GM19043 (cell line): Measurements from ENCODE around the gene SMARCD1.
"Not testable (repeated sequence)": the region's sequence is repeated elsewhere in the genome, so short reads cannot be mapped to it uniquely, and the experiment has no call there.

ENCODE experiments used
- ATAC-seq: cut with Tn5 transposase; IDR thresholded peaks from one replicate; pipeline ENCODE4 v1.9.1; 2021; ENCODE audit warnings: low read depth; ENCODE audit not compliant: unreplicated experiment

The SMARCD1 gene

DNA sequence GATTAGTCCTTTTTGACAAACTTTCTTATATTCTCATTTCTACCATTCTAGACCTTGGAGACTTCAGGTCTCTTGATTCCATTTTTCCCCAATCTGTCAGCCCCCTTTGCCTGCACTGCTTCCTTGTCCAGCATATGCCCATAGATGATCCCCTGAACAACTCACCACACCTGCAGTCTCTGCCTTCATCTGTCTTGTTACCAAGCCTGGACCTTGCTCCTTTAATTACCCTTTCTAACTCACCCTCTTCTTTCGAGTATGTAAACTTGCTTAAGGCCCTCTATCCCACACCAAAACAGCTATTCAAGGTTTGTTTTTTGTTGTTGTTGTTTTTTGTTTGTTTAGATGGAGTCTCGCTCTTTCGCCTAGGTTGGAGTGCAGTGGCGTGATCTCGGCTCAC lies 36.5 kb downstream of the SMARCD1 start:
- no peak for ATAC-seq

DNA sequence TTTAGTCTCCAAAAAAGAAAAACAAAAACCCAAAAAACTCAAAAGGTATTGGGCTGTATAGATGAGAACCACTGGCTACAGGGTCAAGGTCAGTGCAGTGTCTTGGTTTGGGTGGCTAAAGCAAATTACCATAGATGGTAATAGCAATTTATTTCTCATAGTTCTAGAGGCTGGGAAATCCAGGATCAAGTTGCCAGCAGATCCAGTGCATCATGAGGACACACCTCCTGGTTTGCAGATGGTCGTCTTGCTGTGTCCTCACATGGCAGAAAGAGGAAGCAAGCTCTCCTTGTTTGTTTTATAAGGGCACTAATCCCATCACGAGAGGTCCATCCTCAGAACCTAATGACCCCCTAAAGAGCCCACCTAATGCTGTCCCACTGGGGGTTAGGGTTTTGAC lies 38.1 kb downstream of the SMARCD1 start:
- ATAC-seq: no peak

DNA sequence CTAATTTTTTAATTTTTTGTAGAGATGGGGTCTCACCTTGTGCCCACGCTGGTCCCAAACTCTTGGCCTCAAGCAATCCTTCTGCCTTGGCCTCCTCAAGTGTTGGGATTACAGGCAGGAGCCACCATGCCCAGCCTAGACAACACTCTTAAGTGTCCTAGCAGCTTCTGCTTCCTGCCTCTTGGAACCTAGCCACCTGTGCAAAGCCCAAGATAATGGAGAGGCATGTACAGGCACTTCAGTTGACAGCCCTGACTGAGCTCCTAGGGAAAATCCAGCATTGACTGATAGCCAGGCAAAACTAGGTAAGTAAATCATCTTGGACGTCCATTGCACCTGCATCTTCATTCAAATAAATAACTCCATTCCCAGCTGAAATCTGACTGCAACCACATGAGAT lies 42.4 kb downstream of the SMARCD1 start:
- ATAC-seq: no peak

DNA sequence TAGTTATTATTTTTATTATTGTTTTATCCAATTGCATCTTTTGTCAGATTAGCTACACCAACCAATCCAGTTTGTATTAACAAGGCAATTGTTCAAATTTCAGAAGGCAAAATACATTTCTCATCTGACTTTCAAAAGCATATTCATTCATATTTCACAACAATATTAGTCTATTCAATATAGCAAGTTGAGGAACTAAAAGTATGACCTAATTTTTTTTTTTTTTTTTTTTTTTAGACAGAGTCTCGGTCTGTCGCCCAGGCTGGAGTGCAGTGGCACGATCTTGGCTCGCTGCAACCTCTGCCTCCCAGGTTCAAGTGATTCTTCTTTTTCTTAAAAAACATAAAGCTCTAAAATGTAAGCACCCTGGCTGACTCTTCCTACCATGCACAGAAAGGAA lies 44.1 kb downstream of the SMARCD1 start:
- no peak for ATAC-seq

DNA sequence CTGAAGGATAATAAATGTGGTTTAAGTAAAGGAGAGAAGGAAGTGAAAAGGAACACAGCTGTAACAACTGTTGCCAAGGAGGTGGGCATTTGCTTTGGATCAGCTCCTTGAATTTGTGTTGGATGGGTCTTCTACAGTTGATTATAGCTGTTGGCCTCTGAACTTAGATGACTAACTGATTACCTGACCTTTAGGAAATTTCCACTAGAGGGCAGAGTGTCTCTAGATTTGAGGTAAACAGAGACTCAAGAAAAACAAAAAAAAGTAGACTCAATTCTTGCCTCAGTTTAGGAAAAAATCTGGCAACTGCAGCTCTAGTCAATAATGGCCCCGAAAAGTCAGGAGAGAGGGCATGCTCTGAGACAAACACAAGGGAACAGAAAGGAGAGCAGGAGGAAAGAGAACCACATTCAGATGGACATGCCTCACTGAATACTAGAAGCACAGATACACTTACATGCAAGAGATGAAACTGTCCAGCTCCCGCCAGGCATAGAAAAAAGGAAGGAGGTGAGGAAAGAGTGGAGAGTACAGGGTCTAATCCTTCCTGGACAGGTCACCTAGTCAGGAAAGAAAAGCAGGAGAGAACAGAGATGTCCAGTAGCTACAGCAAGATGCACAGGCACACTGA lies 47.5 kb downstream of the SMARCD1 start:
- ATAC-seq: no peak

DNA sequence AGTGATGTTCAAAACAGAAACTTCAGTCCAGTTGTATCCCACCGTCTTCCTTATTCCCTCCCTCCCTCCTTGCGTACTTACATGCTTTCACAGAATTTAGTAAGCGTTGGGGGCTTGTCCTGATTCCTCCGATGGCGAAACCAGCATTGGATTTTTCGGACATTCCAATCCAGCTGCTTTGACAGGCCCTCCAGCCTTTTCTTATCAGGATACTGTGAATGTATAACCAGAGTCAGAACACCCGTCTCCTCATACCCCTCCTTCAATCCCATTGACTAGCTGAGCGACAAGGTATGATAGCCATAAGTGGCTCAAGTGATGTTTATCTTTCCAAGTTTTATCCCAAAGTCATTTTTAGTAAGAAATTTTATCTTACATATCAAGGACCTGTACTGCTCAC lies 57.9 kb downstream of the SMARCD1 start:
- ATAC-seq: no peak

DNA sequence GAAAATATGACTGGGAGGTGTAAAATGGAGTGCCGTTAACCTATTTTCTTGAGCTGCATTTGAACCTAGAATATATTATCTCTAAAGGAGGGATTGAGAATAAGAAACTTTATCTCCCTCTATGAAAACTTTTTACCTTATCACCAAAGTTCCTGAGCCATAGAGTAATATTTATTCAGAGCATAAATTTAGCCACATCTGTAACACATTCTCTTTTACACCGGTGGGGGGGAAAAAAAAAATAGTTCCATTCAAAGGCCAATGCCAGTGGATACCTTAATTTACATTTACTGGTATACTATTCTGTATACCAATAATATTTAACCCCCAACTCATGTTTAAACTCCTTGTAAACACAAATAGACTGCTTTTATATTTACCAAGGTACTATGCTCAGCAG lies 60.3 kb downstream of the SMARCD1 start:
- no peak for ATAC-seq

DNA sequence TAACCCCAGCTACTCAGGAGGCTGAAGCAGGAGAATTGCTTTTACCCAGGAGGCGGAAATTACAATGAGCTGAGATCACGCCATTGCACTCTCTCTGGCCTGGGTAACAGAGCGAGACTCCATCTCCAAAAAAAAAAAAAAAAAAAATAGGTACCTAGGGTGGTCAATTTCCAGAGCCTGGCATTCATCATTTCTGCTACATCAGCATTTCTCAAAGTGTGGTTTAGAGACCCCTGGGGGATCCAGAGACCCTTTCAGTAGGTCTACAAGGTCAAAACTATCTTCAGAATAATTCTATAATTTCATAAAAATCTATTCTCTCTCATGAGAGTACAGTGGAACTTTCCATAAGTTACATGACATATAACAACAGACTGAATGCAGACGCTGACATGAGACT lies 62.1 kb downstream of the SMARCD1 start:
- no peak for ATAC-seq

DNA sequence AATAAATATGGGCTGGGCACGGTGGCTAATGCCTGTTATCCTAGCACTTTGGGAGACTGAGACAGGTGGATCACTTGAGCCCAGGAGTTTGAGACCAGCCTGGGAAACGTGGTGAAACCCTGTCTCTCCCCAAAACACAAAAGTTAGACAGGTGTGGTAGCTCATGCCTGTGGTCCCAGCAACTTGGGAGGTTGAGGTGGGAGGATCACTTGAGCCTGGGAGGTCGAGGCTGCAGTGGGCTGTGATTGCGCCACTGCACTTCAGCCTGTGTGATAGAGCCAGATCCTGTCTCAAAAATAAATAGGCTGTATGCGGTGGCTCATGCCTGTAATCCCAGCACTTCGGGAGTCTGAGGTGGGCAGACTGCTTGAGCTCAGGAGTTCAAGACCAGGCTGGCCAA lies 62.9 kb downstream of the SMARCD1 start:
- ATAC-seq: not testable (repeated sequence)

DNA sequence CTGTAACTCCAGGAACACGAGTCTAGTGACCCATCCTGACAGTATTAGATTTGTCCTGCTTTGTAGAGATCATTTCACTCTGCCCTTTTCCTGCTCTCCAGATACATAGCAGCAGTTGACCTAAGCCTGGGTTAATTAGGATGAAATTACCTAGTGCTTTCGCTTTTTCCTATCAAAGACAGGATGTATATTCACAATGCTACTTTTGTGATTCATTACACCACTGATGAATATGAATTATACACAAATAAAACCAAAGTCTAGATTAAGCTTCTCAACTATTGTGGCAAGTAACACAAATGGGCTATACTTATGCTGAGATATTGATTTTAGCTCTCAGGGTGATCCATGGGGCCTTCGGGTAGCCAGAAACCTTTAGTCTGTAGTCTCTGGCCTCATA lies 64.2 kb downstream of the SMARCD1 start:
- no peak for ATAC-seq
